Stimulated activated CD4-positive, alpha-beta T cell treated with anti-CD3 and anti-CD28 coated beads, Interleukin-4, amount 100 ng/mL, for 4 hours (primary cell): Measurements from ENCODE around the gene C1QL2.
A peak's percentile ranks its signal among the peaks of the same experiment; 100 is the strongest.

Source experiments
- DNase-seq, 2 experiments: peaks; one replicate each; pipeline ENCODE4 v3.0.0-alpha.2; 2020

C1QL2 gene

DNA sequence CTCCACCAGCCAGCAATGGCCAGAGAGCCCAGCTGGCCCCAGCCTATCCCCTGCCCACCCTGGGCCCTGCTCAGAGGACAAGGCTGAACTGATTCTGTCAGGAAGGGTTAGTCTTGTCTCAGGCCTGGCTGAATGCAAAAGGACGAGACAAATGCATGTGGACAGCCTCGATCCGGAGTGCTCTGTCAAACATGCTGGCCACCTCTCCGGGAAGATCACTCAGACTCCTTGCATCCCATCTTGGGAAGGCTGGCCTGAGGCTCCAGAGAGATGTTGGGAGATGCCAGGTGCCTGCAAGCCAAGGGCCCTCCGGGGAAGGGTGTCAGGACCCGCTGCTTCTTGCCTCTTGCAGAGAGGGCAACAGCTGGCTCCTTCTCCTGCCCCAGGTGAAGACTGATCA is 20.2 kb upstream of the C1QL2 start:
- no peak for DNase-seq

DNA sequence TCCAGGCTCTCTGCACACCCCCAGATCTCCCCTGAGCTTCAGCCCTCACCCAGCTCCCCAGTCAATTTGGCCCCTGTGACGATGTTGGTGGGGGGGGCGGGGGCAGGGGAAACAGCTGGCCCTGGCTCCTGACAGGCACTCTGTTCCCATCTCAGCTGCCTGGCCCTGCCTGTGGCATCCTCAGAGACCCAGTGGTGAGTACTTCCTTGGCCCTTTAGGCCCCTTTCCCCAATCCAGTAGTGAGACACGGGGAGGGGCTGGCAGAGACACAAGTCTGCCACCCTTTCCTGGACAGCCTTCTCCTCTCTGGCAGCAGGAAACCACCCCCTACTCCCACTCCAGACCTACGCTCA is 19.3 kb upstream of the C1QL2 start:
- DNase-seq = no peak

DNA sequence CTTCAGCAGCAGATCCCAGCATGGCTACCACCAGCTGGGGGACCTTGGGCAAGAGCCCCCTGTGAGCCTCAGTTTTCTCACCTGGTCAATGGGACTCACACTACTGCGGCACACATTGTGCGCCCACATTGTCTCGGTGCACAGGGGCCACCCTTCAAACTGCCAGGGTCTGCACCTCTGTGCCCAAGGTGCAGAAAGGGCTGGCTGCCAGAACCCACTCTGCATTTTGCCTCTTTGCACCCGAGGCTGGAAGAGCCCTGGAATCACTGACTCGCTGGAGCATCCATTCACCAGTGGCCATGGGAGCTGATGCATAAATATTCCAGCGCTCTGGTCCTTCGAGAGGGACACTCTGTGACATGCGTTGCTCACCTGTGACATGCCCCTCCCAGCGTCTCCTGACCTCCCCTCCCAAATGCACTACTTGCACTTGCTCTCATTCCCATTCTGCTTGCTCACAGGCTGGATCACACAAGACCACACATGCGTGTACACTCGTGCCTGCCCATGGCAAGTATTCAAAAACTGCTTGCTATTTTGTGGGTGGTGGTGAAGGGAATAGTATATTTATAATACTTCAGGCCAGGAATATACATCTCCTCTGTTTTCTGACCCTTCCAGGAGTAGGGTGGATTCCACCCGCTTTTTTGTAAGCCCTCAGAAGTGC is 18.8 kb upstream of the C1QL2 start:
- no peak for DNase-seq

DNA sequence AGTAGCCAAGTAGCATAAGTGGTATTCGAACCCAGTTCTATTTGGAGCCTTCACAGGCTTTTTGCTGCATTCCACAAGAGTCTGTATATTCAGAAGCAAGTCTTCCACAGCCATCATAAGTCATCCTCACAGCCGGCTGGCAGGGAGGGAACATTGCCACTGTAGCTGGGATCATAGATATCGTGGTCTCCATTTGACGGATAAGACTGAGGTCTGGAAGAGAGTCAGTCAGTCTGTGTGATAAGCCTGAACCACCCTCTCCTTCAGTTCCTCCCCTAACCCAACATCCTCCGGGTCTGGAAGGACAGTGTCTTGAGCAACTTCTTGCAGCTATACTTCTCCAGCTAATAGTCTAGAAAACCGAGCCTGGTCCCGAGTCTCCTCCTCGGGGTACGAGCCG is 17.0 kb upstream of the C1QL2 start:
- no peak for DNase-seq

DNA sequence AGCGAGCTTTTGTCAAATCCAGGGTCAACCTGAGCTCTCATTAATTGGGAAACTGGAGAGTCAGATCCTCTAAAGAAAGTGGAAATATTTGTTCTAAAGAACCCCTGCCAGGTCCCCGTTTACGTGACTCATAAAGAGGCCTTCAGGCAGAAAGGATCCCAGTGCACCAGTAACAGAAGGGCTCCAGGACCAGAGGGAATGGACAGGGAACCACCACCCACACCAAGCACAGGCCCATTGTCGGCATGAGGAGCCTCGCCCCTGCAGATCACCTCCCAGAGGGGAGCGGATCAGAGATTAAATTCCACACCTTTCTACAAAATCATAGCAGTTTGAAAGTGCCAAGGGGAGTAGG is 16.4 kb upstream of the C1QL2 start:
- no peak for DNase-seq

DNA sequence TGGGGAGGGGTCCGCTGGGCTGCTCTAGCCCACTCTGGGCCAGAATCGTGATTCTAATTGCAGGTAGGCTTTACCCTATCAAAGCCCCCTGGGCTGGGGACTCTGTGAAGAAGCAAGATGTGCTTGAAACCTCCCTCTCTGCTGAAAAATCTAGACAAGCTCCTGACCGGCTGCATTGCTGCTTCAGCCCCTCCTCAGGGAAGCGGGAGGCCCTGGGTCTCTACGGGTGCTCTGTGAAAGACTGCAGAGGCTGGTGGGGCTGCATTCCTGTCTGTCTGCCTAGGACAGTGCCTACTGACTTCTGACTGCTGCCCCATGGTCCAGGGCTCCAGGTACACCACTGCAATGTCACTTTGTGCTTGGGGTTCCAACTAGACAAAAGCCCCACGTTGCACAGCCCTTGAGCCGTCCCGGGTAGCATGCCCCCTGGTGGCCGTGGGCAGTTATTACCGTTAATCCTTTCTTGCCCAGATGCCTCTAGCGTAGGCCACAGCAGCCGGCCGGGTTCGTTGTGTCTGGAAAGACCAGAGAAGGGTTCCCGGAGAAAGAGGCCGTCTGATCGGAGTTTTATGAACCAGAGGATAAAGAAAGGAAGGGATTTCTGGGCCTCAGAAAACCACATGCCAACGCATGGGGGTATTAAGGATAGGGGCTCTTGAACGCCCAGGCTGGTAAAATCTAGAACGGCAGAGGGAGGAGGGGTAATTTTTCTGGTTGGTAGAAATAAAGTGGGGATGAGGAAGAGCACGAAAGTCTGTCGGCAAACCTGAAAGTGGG is 15.9 kb upstream of the C1QL2 start:
- DNase-seq = peak; percentile 25 to 53

DNA sequence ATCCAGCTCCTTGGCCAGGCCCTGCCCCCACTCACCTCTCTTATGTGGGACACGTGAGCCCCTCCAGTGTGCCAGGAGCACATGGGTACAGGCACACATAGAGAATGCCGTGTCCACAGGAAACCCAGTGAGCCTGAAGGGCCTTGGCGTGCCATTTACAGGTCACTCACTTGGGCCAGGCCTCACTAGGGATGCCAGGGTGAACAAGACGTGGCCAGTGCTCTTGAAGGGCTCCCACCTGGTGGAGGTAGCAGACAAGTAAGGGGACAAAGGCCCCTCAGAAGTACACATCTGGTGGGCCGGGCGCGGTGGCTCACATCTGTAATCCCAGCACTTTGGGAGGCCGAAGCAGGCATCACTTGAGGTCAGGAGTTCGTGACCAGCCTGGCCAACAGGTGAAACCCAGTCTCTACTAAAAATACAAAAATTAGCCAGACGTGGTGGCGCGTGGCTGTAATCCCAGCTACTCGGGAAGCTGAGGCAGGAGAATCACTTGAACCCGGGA is 15.1 kb upstream of the C1QL2 start:
- DNase-seq = no peak

DNA sequence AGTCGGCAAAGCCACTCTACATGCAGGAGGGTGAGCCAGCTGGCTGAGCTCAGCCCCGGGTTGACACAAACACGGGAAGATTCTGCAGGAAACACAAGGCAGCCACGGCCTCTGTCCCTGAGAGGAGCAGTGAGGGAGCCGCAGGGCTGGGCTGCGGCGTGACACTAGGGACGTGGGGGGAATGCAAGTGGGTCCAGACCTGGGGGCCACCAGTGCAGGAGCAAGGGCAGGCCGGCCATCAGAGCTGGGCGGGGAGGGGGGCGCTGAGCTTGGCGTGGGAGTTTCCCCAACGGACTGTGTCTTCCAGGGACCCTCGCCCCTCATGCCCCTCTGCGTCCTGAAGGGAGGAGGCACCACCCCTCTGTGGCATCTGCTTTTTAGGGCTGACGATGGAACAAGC is 12.0 kb upstream of the C1QL2 start:
- no peak for DNase-seq

DNA sequence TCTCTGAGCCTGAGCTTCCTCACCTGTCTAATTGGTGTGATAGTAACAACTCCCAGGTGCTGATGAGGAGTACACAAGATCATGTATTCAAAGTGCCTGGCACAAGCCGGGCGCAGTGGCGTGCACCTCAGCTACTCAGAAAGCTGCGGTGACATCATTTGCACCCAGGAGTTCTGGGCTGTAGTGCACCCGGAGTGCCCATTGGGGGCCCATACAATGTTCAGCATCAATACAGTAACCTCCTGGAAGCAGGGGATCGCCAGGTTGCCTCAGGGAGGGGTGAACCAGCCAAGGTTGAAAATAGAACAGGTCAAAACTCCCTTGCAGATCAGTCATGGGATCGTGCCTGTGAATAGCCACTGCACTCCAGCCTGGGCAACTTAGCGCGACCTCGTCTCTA is 11.2 kb upstream of the C1QL2 start:
- DNase-seq = no peak

DNA sequence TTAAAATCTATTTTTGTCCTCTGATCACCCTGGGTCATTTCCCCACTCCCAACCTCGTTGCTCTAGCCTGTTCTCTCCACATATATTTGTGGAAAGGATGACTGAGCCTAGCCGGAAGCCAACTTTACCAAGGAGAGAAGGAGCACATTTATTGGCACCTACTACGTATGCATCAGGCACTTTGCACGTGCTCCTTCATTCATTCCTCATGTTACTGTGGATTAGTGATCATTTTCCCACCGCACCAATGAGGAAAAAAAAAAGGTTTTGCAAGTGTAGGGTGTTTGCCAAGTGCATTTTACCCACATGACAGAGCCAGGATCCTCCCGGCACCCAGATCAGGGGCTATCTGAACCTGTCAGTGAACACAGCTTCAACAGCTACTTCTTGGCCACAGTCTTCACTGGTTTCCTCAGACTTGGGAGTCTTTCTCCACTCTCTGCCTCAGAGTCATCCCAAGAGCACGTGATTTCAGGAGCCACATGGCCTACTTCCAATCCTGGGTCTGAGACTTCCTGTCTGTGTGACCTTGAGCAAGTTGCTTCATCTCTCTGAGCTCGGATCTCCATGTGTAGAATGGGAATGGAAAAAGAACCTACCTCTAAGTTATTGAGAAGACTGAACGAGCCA is 1.9 kb upstream of the C1QL2 start:
- DNase-seq = no peak

DNA sequence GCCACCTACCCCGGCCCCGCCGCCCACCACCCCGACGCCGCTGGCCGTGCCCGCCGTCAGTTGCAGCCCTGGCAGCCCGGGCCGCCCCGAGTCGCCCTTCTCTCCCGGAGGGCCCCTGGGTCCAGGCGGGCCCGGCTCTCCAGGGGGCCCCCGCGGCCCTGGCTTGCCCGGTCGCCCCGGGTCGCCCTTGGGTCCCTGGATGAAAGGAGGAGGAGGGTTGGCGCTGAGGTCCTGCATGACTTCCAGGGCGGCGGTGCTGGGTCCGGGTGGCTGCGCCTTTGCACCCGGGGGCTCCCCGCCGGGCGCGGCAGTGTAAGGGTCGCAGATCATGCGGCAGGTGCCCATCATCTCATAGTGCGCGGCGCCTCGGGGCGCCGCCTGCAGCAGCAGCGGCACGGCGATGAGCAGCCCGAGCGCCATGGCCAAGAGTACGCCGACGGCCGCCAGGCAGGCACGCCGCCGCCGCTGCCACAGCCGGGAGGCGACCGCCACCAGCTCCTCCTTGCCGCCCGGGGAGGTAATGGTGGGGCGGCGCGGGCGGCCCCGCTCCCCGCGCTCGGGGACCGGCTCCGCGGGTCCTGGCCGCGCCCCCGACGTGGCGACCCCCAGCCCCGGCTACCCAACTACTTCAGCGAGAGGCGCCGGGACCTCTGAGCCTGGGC is 570 bp downstream of the C1QL2 start:
- DNase-seq = no peak

DNA sequence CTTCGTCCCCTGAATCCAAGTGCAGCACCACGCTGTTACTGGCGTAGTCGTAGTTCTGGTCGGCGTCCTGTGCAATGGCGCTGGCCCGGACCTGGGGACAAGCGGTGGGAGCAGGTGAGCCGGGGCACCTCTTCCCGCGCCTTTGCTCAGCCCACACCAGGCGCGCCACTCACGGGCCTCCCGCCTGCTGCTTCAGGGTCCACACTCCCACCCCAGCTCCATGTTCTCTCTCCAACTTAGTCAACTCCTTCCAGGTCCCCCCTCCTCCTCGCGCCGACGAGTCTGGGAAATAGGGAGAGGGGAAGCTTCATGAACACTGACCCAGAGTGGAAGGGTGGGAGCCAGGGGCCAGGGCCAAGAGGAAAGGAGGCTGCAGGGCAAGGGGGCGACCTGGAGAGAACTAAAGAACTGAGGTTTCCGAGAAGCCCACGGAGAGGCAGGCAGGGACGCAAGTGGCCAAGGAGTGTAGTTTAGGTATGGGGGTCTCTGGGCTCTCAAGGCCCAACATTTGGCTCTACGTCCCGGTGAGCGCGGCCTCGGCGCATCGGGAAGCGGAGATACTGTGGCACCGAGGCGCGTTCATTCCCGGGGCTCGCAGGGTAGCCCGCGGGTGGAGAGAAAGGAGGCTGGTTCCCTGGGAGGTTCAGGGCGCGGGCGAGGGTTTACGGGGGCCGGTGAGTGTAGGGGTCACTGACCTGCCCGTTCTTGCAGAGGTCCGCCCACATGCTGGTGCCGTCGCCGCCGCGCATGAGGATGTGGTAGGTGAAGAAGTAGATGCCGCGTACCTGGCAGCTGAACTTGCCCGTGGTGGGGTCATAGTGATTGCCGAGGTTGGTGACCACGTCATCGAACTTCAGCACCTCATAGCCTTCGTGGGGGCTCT is 1.4 kb downstream of the C1QL2 start:
- no peak for DNase-seq

DNA sequence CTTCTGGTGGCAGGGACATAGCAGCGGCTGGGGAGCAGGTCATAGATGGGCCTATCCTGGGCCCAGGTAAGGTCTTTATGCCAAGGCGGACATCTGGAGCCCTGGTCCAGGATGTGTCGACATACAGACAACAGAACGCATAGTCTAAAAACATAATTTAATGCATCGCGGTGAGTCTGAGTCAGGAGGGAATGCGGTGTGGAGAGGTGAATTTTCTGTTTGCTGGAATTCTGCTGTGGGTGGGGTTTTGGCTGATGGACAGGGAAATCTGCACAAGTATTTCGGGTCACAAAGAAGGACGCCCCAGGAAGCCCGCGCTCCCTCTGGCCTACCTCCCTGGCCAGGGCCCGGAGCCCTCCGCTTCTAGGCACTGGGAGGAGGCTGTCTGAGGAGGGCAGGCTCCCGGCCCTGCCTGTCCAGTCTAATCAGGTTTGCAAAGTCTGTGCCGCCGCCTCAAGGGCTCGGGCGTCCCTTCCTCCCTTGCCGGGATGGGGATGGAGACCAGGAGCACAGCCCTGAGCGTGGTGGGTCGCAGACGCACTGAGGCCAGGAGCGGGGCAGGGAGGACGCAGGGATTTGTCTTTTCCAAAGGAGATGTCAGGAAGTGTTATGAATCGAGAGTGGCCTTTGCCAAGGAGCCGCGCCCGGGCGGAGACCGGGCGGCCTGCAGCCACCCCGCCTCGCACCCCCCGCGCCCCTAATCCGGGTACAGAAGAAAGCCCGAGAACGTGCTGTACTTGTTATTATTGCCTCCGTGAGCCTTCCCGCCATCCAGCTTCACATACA is 2.3 kb downstream of the C1QL2 start:
- DNase-seq = no peak

DNA sequence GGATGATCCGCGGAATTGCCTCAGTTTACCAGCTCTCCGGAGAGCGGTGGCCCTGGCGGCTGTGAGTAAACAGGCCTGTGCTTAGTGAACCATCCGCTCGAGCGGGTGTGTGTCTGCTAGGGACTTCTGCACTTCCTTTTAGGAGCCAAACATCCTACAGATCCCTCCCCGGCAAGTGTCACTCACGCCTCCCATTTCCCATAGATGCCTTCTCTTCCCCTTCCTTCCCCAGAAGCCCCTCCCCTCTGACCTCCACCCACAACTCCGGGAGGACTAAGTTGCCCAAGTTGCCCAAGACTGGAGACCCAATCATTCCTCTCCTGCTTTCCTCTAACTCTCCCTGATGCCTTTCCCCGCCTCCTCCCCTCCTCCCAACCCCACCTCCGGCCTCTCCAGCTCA is 2.9 kb downstream of the C1QL2 start:
- DNase-seq = no peak

DNA sequence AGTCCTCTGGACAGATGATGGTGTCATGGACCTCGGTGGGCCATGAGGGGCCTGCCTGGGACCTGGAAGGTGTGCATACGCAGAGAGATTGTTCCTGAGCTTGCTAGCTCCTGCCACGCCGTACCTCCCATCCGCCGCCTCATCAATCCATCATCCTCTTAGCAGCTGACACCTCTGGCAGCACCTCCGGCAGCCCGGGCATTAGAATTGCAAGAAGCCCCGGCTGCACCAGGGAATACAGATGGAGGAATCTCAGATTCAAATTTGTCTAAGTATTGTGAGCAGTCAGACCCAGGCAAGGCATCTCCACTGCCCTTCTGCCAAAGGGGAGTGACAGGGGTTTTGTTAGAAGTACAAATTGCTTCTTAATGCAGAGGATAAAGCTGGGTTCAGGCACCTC is 4.5 kb downstream of the C1QL2 start:
- DNase-seq = no peak

DNA sequence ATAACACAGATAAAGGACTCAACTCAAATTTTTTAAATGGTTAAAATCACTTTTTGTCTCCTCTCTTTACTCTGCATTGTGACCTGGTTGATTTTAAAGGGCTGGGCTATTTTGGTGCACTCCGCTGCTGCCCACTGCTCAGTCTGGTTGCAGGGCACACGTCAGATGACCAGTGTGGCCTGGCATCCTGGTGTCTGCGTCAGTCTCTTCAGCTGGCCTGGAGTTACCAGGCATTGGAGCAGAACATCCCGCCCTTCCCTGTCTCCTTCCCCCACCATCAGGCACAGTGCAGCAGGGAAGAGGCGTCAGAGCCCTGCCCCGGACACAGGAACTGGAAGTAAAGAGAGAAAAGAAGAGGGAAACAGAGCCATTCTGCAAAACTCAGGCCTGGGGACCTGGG is 8.9 kb downstream of the C1QL2 start:
- no peak for DNase-seq

DNA sequence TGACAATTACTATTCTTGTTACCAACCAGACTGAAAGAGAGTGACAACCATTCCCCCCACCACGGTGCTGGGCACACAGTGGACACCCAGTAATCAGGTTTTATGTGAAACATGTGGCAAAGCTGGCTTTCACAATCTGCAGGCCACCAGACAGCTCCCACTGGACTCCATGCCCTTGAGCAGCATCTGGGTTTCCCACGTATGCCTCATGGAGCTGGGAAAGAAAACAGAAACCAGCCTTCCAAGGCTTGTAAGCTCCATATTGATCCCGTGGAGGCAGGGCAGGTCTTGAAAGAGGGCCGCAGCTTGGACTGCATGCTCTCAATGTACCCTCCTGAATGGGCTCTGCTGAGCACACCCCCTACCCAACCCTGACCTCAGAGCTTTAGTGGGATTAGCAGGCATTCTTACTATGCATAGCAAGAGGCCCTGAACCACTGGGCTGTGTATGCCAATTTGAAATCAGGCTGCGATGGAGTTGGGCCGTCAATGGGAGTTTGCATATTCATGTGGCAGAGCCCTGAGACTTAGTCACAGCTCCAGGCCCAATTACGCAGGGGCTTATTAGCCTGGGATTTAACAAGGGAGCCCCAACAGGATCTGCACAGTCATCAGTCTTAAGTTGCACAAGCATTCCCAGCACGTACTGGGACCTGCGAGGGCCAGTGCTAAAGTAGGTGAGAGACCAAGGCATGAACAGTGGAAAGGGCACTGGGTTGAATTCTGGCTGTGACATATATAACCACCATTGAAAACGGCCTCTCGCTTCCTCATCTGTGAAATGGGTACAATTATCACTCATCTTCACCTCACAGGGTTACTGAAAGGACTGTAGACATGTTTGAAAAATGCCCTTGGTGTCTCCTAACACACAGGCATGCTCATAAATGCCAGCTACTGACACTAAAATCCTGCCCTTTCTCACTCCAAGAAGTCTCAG is 10.5 kb downstream of the C1QL2 start:
- no peak for DNase-seq

DNA sequence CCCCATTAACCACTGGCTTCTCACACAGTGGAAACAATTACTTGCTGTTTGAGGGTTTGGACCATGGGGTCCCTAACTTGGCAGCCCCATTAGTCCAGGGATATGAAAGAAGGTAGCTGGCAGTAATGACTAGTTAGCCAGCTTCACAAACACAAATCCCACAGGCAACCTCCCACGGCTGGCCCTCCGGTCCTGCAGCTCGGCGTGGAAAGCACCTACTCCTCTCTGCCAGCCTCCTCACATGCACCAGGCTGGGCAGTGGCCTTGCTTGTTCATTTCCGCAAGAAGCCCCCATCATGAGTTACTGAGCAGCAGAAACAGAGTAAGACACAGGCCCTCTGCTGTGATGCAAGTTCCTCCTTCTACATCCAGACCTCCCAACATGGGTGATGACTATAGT is 13.7 kb downstream of the C1QL2 start:
- no peak for DNase-seq

DNA sequence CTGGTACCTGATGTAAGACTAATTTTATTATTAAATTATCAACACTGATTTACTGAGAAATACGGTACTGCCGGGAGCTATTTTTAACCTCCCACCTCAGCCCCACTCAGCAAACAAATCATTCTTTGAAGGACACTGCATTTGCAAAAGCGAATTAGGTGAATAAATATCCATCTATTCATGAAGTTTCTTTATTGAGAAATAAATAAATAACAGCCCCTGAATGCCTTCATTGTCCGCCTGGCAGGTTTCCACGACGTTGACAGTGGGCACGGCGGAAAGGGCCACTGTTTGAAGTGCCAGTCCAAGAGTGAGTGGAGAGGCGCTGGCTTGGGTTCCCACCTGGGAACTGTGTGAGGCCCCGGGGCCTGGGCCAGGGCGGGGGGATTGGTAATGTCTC is 15.7 kb downstream of the C1QL2 start:
- no peak for DNase-seq

DNA sequence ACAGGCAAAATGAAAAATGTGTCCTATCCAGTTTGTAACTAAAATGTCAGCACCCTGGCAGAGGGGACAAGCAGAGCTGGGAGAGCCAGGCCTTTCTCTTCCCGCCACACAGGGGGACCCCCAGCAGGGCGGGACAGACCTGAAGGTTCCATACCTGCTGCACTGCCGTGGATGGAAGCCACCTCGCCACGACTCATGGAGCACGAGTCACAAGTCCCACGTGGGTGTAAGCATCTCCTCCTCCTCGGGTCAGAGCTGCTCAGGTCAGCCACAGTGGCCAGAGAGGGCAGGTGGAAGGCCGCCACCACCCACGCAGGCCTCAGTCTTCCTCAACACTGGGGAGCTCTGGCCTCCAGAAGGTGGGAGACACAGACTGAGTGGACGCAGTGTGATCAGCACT is 21.0 kb downstream of the C1QL2 start:
- no peak for DNase-seq

DNA sequence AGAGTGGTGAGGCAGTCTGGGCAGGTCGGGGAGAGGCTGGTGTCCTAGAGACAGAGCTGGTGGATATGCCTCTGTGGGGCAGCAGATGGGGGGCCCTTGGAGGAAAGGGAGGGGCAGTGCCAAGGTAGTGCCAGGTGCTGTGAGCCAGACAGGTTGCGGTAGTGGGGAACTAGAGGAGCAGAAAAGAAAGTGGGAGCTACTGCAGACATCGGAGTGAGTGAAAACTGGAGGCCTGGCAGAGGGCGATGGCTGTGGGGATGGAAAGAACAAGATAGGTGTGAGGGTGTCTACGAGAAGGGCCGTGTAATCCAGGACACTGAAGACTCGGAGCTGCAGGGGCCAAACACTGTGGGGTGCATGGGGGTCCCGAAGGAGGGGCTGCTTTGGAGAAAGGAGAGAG is 21.7 kb downstream of the C1QL2 start:
- DNase-seq = no peak
